ENCODE data around the gene FAM3B.

DNA sequence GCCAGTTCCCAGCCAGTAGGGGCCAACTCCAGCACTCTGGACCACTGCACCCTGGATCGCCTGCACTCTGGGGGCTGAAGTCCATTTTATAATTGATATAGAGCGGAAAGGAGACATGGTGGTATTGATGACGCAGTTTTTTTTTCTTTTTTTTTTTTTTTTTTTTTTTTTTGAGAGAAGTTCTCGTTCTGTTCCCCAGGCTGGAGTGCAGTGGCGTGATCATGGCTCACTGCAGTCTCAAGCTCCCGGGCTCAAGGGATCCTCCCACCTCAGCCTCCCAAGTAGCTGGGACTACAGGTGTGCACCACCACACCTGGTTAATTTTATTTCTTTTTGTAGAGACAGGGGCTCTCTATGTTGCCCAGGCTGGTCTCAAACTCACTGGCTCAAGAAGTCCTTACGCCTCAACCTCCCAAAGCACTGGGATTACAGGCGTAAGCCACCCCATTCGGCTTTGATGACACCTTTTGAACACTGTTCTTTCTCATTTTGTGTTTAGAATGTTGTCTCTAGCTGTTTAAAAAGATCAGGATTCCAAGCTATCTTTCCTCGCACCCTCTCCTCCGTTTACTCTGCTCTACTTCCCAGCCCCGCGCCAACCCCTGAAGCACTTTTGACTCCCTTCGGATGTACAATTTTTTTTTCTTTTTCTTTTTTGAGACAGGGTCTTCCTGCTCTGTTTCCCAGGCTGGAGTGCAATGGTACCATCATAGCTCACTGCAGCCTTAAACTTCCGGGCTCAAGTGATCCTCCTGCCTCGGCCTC is 46.2 kb downstream of the FAM3B start:
- no peak for TF ChIP-seq YY1 (IDR thresholded peaks at IDR 0.05; ENCODE audit: insufficient read depth, insufficient read length)
- no peak for TF ChIP-seq ZNF274 (IDR thresholded peaks at IDR 0.05; ENCODE audit: low read depth, low read length)

All from NT2/D1 (cell line).